Naive thymus-derived CD4-positive, alpha-beta T cell (primary cell): ENCODE results near the gene BICDL1. TPM values are rescaled to one million over a fixed set of nuclear protein-coding genes. Genes with fewer than 3 reads are reported as not detected.

Source experiments
- ATAC-seq: fragments of 150-1000 bp; cut with Tn5 transposase; 2 replicates; pipeline ENCODE4 v1.10.0; 2021; ENCODE audit warnings: mild to moderate bottlenecking, moderate library complexity
- CTCF ChIA-PET: fragments of 350-600 bp; sonication (Branson Sonifier 250); formaldehyde crosslinking; loops from one replicate; lab custom pipeline; 2021; ENCODE audit warnings: antibody characterized with exemption; lab: Charles Lee
- POLR2A ChIA-PET: fragments of 350-600 bp; sonication (Branson Sonifier 250); formaldehyde crosslinking; loops from one replicate; lab custom pipeline; 2021; ENCODE audit warnings: antibody characterized with exemption, inconsistent platforms; lab: Charles Lee
- DNase-seq, 9 donors: peaks; one replicate each; pipeline versions ENCODE4 v3.0.0 to v3.0.0-alpha.2; 2020 to 2022; ENCODE audit warnings: mixed read lengths in 1 of 9
- H3K27ac ChIP-seq: one replicate; pipeline ENCODE4 v1.7.0; 2013; ENCODE audit warnings: mild to moderate bottlenecking, low read depth, low read length, moderate library complexity
- H3K27me3 ChIP-seq, 2 donors: one replicate each; pipeline ENCODE4 v1.7.0; 2013; ENCODE audit warnings: low read length in 2 of 2, mild to moderate bottlenecking in 2 of 2, moderate library complexity in 2 of 2; ENCODE audit not compliant: control insufficient read depth in 2 of 2, insufficient read depth in 2 of 2
- H3K36me3 ChIP-seq, 3 experiments: 1 replicate in 2 of 3; 2 replicates in 1 of 3; pipeline ENCODE4 v1.7.0; 2013; ENCODE audit warnings: low read length in 3 of 3, mild to moderate bottlenecking in 3 of 3, moderate library complexity in 1 of 3; ENCODE audit not compliant: insufficient read depth in 3 of 3, control insufficient read depth in 2 of 3
- H3K4me1 ChIP-seq, 2 donors: one replicate each; pipeline ENCODE4 v1.7.0; 2013; ENCODE audit warnings: low read length in 2 of 2, mild to moderate bottlenecking in 2 of 2, moderate library complexity in 1 of 2; ENCODE audit not compliant: control insufficient read depth in 2 of 2, insufficient read depth in 2 of 2
- H3K4me3 ChIP-seq: 2 replicates; pipeline ENCODE4 v1.7.0; 2013; ENCODE audit warnings: mild to moderate bottlenecking, low read length
- H3K9me3 ChIP-seq, 3 experiments: 1 replicate in 2 of 3; 2 replicates in 1 of 3; pipeline ENCODE4 v1.7.0; 2013; ENCODE audit warnings: low read length in 3 of 3; ENCODE audit not compliant: control insufficient read depth in 2 of 3
- H3K27ac Mint-ChIP-seq, 9 donors: one replicate each; pipeline ENCODE4 v1.8.0; 2020 to 2022; ENCODE audit warnings: mixed read lengths in 9 of 9, mild to moderate bottlenecking in 8 of 9, moderate library complexity in 5 of 9, inconsistent platforms in 2 of 9
- H3K27me3 Mint-ChIP-seq, 5 donors: one replicate each; pipeline ENCODE4 v1.8.0; 2021 to 2022; ENCODE audit warnings: mixed read lengths in 5 of 5, mild to moderate bottlenecking in 1 of 5
- H3K36me3 Mint-ChIP-seq, 5 donors: one replicate each; pipeline ENCODE4 v1.8.0; 2020 to 2022; ENCODE audit warnings: mixed read lengths in 5 of 5, mild to moderate bottlenecking in 3 of 5, inconsistent platforms in 1 of 5
- H3K4me1 Mint-ChIP-seq, 7 donors: one replicate each; pipeline ENCODE4 v1.8.0; 2020 to 2022; ENCODE audit warnings: mixed read lengths in 7 of 7, mild to moderate bottlenecking in 3 of 7, inconsistent platforms in 1 of 7
- H3K4me3 Mint-ChIP-seq, 10 donors: one replicate each; pipeline ENCODE4 v1.8.0; 2020 to 2022; ENCODE audit warnings: mild to moderate bottlenecking in 10 of 10, mixed read lengths in 10 of 10, moderate library complexity in 6 of 10, inconsistent platforms in 2 of 10
- H3K9me3 Mint-ChIP-seq, 11 donors: one replicate each; pipeline ENCODE4 v1.8.0; 2020 to 2022; ENCODE audit warnings: mixed read lengths in 11 of 11, mild to moderate bottlenecking in 4 of 11, inconsistent platforms in 1 of 11, moderate library complexity in 1 of 11
- intact Hi-C, 2 donors: fragments of 100-400 bp; cut with micrococcal nuclease; formaldehyde crosslinking; loops; one replicate each; pipeline ENCODE4 v1.15.1; 2023
- polyA plus RNA-seq, 2 donors: library from polyadenylated mRNA; unstranded; fragments of 300-500 nt; fragmentation: Illumina TruSeq; gene quantifications; one replicate each; pipeline ENCODE4 v1.2.3, GENCODE V29; 2021
- total RNA-seq, 6 experiments: library from RNA in 5 of 6; stranded (reverse) in 5 of 6; gene quantifications; 1 replicate in 5 of 6; 2 replicates in 1 of 6; pipeline ENCODE4 v1.2.3 and lab custom pipeline; 2021 to 2026

BICDL1 gene
- total and polyA plus RNA-seq, 7 experiments from 2014 or later = 2.4 to 156 (median 111) TPM

GRCh38 chr12:120138366-120138765, 149.3 kb downstream of the BICDL1 start:
- Histone ChIP-seq H3K36me3 (peaks cover 33 to 97% (median 38%) of the 10 kb centered on the region in 3 experiments), H3K27me3 (no peaks in the 10 kb centered on the region), H3K9me3 (no peaks in the 10 kb centered on the region), H3K4me3 (no peak overlapping the region), H3K27ac (no peak overlapping the region), H3K4me1 (no peaks in the 10 kb centered on the region)
- H3K4me1 Mint-ChIP-seq = no peaks in the 10 kb centered on the region
- peak overlapping the region in 1 of 9 donors; percentile 75 for H3K27ac Mint-ChIP-seq
- ChIA-PET POLR2A (no interaction called here), CTCF (no interaction called here)
- no peak overlapping the region for H3K4me3 Mint-ChIP-seq
- H3K9me3 Mint-ChIP-seq = no peaks in the 10 kb centered on the region
- ATAC-seq (no peak), DNase-seq (no peak)
- peaks cover 15 to 58% (median 26%) of the 10 kb centered on the region in 5 donors for H3K36me3 Mint-ChIP-seq
- H3K27me3 Mint-ChIP-seq = no peaks in the 10 kb centered on the region
- intact Hi-C loops = no loop called here

GRCh38 chr12:120139958-120140357, 150.9 kb downstream of the BICDL1 start:
- no peaks in the 10 kb centered on the region for H3K9me3 ChIP-seq
- Mint-ChIP-seq H3K9me3 (no peaks in the 10 kb centered on the region), H3K4me1 (no peaks in the 10 kb centered on the region), H3K4me3 (no peak overlapping the region), H3K27ac (peak overlapping the region in 3 of 9 donors; percentile 14 to 49 (median 26)), H3K36me3 (peaks cover 15 to 58% (median 24%) of the 10 kb centered on the region in 5 donors), H3K27me3 (no peaks in the 10 kb centered on the region)
- no peaks in the 10 kb centered on the region for H3K27me3 ChIP-seq
- no peak for ATAC-seq
- H3K36me3 ChIP-seq = peaks cover 17 to 97% (median 35%) of the 10 kb centered on the region in 3 experiments
- ChIA-PET POLR2A (no interaction called here), CTCF (interaction anchor here (0.6 kb wide), 1 partner anchor 88 kb away, joined by 3 read pairs; no protein-coding TSS in a partner anchor)
- no peak overlapping the region for H3K4me3 ChIP-seq
- no peak for DNase-seq
- H3K4me1 ChIP-seq = no peaks in the 10 kb centered on the region
- no peak overlapping the region for H3K27ac ChIP-seq
- intact Hi-C loops = no loop called here

- ChIA-PET CTCF (interaction anchor here (0.6 kb wide), 1 partner anchor 87 kb away, joined by 3 read pairs; no protein-coding TSS in a partner anchor), POLR2A (no interaction called here)
- DNase-seq (no peak), ATAC-seq (no peak)
- Mint-ChIP-seq H3K4me1 (no peaks in the 10 kb centered on the region), H3K9me3 (no peaks in the 10 kb centered on the region), H3K36me3 (peaks cover 15 to 61% (median 22%) of the 10 kb centered on the region in 5 donors), H3K27ac (peak overlapping the region in 1 of 9 donors; percentile 25), H3K4me3 (no peak overlapping the region), H3K27me3 (no peaks in the 10 kb centered on the region)
- no peak overlapping the region for H3K27ac ChIP-seq
- H3K36me3 ChIP-seq = peaks cover 19 to 97% (median 33%) of the 10 kb centered on the region in 3 experiments
- H3K9me3 ChIP-seq = no peaks in the 10 kb centered on the region
- H3K4me1 ChIP-seq = no peaks in the 10 kb centered on the region
- intact Hi-C loops = no loop called here
- H3K4me3 ChIP-seq = no peak overlapping the region
- no peaks in the 10 kb centered on the region for H3K27me3 ChIP-seq
Measured at GRCh38 chr12:120140603-120141002, 151.6 kb downstream of the BICDL1 start.

GRCh38 chr12:120141336-120141735, 152.3 kb downstream of the BICDL1 start:
- H3K36me3 ChIP-seq = peaks cover 18 to 94% (median 33%) of the 10 kb centered on the region in 3 experiments
- H3K27ac ChIP-seq = no peak overlapping the region
- DNase-seq (no peak), ATAC-seq (no peak)
- no peaks in the 10 kb centered on the region for H3K27me3 ChIP-seq
- H3K36me3 Mint-ChIP-seq = peaks cover 15 to 57% (median 22%) of the 10 kb centered on the region in 5 donors
- no peak overlapping the region for H3K4me3 Mint-ChIP-seq
- H3K9me3 Mint-ChIP-seq = no peaks in the 10 kb centered on the region
- H3K27me3 Mint-ChIP-seq = no peaks in the 10 kb centered on the region
- H3K27ac Mint-ChIP-seq = peak overlapping the region in 1 of 9 donors; percentile 25
- ChIA-PET CTCF (no interaction called here), POLR2A (no interaction called here)
- H3K4me3 ChIP-seq = no peak overlapping the region
- H3K4me1 ChIP-seq = no peaks in the 10 kb centered on the region
- intact Hi-C loops = no loop called here
- no peaks in the 10 kb centered on the region for H3K4me1 Mint-ChIP-seq
- H3K9me3 ChIP-seq = no peaks in the 10 kb centered on the region

DNA sequence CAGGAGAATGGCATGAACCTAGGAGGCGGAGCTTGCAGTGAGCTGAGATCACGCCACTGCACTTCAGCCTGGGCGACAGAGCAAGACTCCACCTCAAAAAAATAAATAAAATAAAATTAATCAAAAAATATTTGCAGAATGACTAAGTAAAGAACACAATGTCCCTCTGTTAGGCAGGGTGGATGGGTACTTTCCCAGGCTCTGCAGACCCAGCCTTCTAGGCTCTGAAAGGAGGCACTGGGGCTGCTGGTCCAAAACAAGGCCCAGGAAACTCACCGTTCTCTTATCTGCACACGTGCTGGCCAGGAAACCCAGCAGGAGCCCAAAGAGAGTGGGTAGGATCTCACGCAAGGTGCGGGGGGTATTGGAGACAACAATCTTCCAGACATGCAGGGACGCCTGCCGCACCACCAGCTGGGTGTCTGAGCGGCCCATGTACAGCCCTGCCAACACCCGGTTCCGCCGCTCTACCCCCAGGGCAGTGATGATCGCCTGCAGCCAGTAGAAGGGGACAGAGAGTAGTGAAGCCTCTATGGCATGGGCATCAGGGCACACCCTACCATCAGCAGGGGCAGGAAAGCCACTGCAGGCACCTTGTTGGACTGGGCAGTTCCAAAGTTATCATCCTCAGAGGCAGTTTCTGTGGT, 153.3 kb downstream of the BICDL1 start:
- Histone ChIP-seq H3K27me3 (no peaks in the 10 kb centered on the region), H3K4me1 (no peaks in the 10 kb centered on the region), H3K27ac (no peak overlapping the region), H3K4me3 (no peak overlapping the region), H3K9me3 (no peaks in the 10 kb centered on the region), H3K36me3 (peaks cover 22 to 94% (median 32%) of the 10 kb centered on the region in 3 experiments)
- intact Hi-C loops = no loop called here
- ChIA-PET CTCF (no interaction called here), POLR2A (interaction anchor here (0.9 kb wide), 1 partner anchor 10 kb away, joined by 3 read pairs; no protein-coding TSS in a partner anchor)
- Mint-ChIP-seq H3K4me1 (no peaks in the 10 kb centered on the region), H3K4me3 (no peak overlapping the region), H3K36me3 (peaks cover 19 to 51% (median 26%) of the 10 kb centered on the region in 5 donors), H3K9me3 (no peaks in the 10 kb centered on the region), H3K27me3 (no peaks in the 10 kb centered on the region), H3K27ac (no peak overlapping the region)
- no peak for ATAC-seq
- no peak for DNase-seq

Other genes with a start within 250 kb of the BICDL1 start
- gene CIT, start 111.9 kb upstream of the BICDL1 start, total RNA-seq = 10 to 100 TPM in 1 of 5 experiments, 1 to 10 TPM in 4; 1.6 to 69.9 (median 3.6) TPM
- under 1 TPM; 0.43 to 0.63 TPM for gene CIT, start 111.9 kb upstream of the BICDL1 start, polyA plus RNA-seq
- 10 to 100 TPM; 45.8 to 77.3 (median 59.3) TPM for gene RAB35, start 127.5 kb downstream of the BICDL1 start, total RNA-seq
- 10 to 100 TPM; 14.5 to 21.0 TPM for gene RAB35, start 127.5 kb downstream of the BICDL1 start, polyA plus RNA-seq
- 100 to 1,000 TPM in 4 of 5 experiments, 10 to 100 TPM in 1; 90.6 to 142 (median 132) TPM for gene GCN1, start 205.5 kb downstream of the BICDL1 start, total RNA-seq
- 10 to 100 TPM; 20.3 to 36.4 TPM for gene GCN1, start 205.5 kb downstream of the BICDL1 start, polyA plus RNA-seq
- 1,000 to 10,000 TPM; 1,375 to 2,107 (median 1,573) TPM for gene RPLP0, start 211.9 kb downstream of the BICDL1 start, total RNA-seq
- gene RPLP0, start 211.9 kb downstream of the BICDL1 start, polyA plus RNA-seq = 1,000 to 10,000 TPM; 1,871 to 2,384 TPM